Measurements from ENCODE around the gene KCNMA1.

DNA sequence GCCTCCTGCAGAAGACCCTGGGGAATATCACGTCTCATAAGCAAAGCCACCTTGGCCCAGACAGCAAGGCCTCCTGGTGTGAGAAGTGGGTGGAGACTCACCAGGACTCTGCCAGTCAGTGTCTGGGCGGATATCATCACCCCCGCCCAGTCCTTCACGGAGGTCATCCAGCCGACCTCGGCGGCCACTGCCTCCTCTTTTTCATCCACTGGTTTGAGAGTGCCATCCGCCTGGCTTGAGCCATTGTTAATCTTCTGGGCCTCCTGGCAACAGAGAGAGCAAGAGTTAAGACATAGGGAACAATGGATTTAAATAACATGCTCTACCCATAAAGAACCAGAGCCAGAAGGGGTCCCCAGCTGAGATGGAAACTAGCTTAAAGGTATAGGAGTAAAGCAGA lies 233.8 kb downstream of the KCNMA1 start:
- TF ChIP-seq, protein P1, sequence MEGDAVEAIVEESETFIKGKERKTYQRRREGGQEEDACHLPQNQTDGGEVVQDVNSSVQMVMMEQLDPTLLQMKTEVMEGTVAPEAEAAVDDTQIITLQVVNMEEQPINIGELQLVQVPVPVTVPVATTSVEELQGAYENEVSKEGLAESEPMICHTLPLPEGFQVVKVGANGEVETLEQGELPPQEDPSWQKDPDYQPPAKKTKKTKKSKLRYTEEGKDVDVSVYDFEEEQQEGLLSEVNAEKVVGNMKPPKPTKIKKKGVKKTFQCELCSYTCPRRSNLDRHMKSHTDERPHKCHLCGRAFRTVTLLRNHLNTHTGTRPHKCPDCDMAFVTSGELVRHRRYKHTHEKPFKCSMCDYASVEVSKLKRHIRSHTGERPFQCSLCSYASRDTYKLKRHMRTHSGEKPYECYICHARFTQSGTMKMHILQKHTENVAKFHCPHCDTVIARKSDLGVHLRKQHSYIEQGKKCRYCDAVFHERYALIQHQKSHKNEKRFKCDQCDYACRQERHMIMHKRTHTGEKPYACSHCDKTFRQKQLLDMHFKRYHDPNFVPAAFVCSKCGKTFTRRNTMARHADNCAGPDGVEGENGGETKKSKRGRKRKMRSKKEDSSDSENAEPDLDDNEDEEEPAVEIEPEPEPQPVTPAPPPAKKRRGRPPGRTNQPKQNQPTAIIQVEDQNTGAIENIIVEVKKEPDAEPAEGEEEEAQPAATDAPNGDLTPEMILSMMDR (IDR thresholded peaks at IDR 0.05): no peak
- no peak for TF ChIP-seq POLR2AphosphoS5 (IDR thresholded peaks at IDR 0.05)
- no peak for TF ChIP-seq POLR2A (IDR thresholded peaks at IDR 0.05)
